ENCODE data around the gene ASTN1. TPM values are rescaled to one million over a fixed set of nuclear protein-coding genes. Genes with fewer than 3 reads are reported as not detected.

The ASTN1 gene
- total and polyA plus RNA-seq, 2 of the 4 experiments (the other 2 are of a cell fraction): under 0.01 to 0.07 TPM

DNA sequence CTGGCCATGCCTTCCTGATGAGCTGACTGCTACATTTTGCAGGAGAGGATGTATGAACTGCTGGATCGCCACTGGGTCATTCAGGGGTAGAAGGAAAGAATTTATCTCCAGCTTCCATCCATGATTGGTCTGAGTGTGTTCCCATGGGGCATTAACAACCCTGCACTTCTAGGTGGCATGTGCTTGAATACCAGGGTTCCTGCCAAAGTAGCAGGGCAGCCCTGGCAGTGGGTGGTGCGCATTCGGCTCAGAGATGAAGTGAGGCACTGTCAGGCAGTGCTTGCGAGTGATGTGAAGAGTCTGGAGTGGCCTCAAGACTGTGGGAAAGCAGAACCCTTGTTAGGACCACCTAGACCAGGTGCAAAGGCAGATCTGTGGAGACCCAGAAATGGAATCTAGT, 294.9 kb downstream of the ASTN1 start:
- WGBS, 2 experiments (ENCODE audit: extremely low coverage in 2 of 2, insufficient read length in 1 of 2): no CpG with 5 or more reads among the region's 4 CpGs
- Histone ChIP-seq H3K9me1 (ENCODE audit: insufficient read depth, low read length) (no peaks in the 10 kb centered on the region), H3K4ac (ENCODE audit: low read depth, low read length) (no peak overlapping the region), H2AFZ (replicated peaks; ENCODE audit: low read length, poor library complexity) (no peak overlapping the region), H3K4me2 (ENCODE audit: low read depth, low read length) (no peak overlapping the region), H4K20me1 (ENCODE audit: insufficient read depth, low read length) (no peaks in the 10 kb centered on the region), H4K8ac (ENCODE audit: low read depth in 2 of 2, low read length in 2 of 2) (no peak overlapping the region), H3K14ac (replicated peaks; ENCODE audit: low read depth, low read length) (no peak overlapping the region), H2BK15ac (ENCODE audit: low read depth, low read length) (no peak overlapping the region), H2BK120ac (ENCODE audit: low read depth, low read length) (no peak overlapping the region), H2BK5ac (ENCODE audit: low read depth, low read length, poor library complexity, severe bottlenecking) (no peak overlapping the region), H3K18ac (ENCODE audit: low read depth, low read length) (no peak overlapping the region), H3K36me3 (ENCODE audit: control insufficient read depth, insufficient read depth, low read length) (no peaks in the 10 kb centered on the region), H3K56ac (ENCODE audit: extremely low read depth, insufficient read depth, low read length) (no peak overlapping the region), H4K91ac (ENCODE audit: insufficient read depth, low read depth, low read length) (no peak overlapping the region), H2AK9ac (replicated peaks; ENCODE audit: low read depth, low read length, poor library complexity) (no peak overlapping the region), H3K27me3 (ENCODE audit: control insufficient read depth, insufficient read depth, low read length) (no peaks in the 10 kb centered on the region), H3K4me1 (ENCODE audit: control insufficient read depth, insufficient read depth, low read length) (no peaks in the 10 kb centered on the region), H3K27ac (ENCODE audit: insufficient read depth, low read length) (no peak overlapping the region), H2BK20ac (ENCODE audit: low read depth, low read length) (no peak overlapping the region), H2AK5ac (ENCODE audit: low read depth, low read length) (no peak overlapping the region), H3K9ac (ENCODE audit: low read depth, low read length) (no peak overlapping the region), H3K23ac (ENCODE audit: low read depth, low read length) (no peak overlapping the region), H3K9me3 (ENCODE audit: control insufficient read depth, insufficient read depth, low read length) (no peaks in the 10 kb centered on the region), H3K79me1 (ENCODE audit: low read depth in 1 of 2, low read length in 2 of 2) (no peaks in the 10 kb centered on the region), H4K5ac (ENCODE audit: low read depth, low read length) (no peak overlapping the region), H3K4me3 (ENCODE audit: insufficient read depth, low read depth, low read length) (no peak overlapping the region)
- BruUV-seq (replicated peaks): no TSS peak
- in situ Hi-C loops (cut with MboI; ENCODE audit: low sequenced_read_pairs): loop anchor here (25.0 kb wide), 1 partner anchor 1707 kb away; no protein-coding TSS in a partner anchor
- intact Hi-C loops (cut with micrococcal nuclease): no loop called here
- ATAC-seq (ENCODE audit: low read depth) (no peak), DNase-seq (no peak)
- TF ChIP-seq SMC3 (IDR thresholded peaks at IDR 0.05; ENCODE audit: low read depth, low read length): no peak
- TF ChIP-seq, protein P1, sequence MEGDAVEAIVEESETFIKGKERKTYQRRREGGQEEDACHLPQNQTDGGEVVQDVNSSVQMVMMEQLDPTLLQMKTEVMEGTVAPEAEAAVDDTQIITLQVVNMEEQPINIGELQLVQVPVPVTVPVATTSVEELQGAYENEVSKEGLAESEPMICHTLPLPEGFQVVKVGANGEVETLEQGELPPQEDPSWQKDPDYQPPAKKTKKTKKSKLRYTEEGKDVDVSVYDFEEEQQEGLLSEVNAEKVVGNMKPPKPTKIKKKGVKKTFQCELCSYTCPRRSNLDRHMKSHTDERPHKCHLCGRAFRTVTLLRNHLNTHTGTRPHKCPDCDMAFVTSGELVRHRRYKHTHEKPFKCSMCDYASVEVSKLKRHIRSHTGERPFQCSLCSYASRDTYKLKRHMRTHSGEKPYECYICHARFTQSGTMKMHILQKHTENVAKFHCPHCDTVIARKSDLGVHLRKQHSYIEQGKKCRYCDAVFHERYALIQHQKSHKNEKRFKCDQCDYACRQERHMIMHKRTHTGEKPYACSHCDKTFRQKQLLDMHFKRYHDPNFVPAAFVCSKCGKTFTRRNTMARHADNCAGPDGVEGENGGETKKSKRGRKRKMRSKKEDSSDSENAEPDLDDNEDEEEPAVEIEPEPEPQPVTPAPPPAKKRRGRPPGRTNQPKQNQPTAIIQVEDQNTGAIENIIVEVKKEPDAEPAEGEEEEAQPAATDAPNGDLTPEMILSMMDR (conservative IDR thresholded peaks at IDR 0.05; ENCODE audit: low read depth, low read length): no peak
- no peak for TF ChIP-seq POLR2A (IDR thresholded peaks at IDR 0.05; ENCODE audit: low read depth, low read length)
- TF ChIP-seq RCOR1 (IDR thresholded peaks at IDR 0.05; ENCODE audit: insufficient replicate concordance, low read length): no peak
- no peak for TF ChIP-seq BHLHE40 (IDR thresholded peaks at IDR 0.05; ENCODE audit: low read depth, low read length)
- TF ChIP-seq CEBPB (IDR thresholded peaks at IDR 0.05; ENCODE audit: low read depth, low read length): no peak
- POLR2A ChIA-PET (ENCODE audit: unreplicated experiment): no interaction called here
- CTCF ChIA-PET: no interaction called here
- dilution Hi-C loops (cut with HindIII; ENCODE audit: low sequenced_read_pairs, unreplicated experiment): no loop called here

Measured in IMR-90 (cell line).